Stimulated activated memory B cell treated with anti-CD40 and anti-IgM and Interleukin-4, amounts not matched to agents 10 μg/mL and 1 μg/mL and 100 μg/mL, for 72 hours (primary cell): ENCODE data around the gene EXOC4.

Experiments used
- ATAC-seq: fragments of 150-1000 bp; cut with Tn5 transposase; 2 replicates; pipeline ENCODE4 v1.10.0; 2021
- H3K27ac Mint-ChIP-seq: one replicate; pipeline ENCODE4 v1.8.0; 2022; ENCODE audit warnings: mild to moderate bottlenecking, mixed read lengths
- H3K27me3 Mint-ChIP-seq: one replicate; pipeline ENCODE4 v1.8.0; 2022; ENCODE audit warnings: mixed read lengths
- H3K36me3 Mint-ChIP-seq: one replicate; pipeline ENCODE4 v1.8.0; 2022; ENCODE audit warnings: mixed read lengths
- H3K4me1 Mint-ChIP-seq: one replicate; pipeline ENCODE4 v1.8.0; 2022; ENCODE audit warnings: mixed read lengths
- H3K4me3 Mint-ChIP-seq: one replicate; pipeline ENCODE4 v1.8.0; 2022; ENCODE audit warnings: mild to moderate bottlenecking, moderate library complexity, mixed read lengths
- H3K9me3 Mint-ChIP-seq: one replicate; pipeline ENCODE4 v1.8.0; 2022; ENCODE audit warnings: mixed read lengths

The EXOC4 gene

DNA sequence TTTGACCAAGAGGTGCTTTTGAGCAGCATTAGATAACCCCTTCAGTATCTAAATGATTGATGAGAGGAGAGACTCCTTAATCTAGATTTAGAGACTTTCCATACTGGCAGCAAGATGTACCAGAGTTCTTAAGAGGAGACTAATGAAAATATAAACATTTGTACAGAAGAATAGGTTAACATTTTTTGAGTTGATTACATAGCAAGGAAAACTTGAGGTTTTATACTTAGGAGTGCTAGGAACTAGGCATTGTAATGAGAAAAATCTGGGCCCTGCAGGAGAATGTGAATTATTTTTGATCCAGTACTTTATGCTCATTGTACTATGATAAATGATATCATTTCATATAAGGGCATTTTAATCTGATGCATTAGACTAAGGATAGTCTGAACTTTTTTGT, 261.7 kb downstream of the EXOC4 start:
- H3K27ac Mint-ChIP-seq: no peak overlapping the region
- H3K4me3 Mint-ChIP-seq: no peak overlapping the region
- peaks cover 5% of the 10 kb centered on the region for H3K9me3 Mint-ChIP-seq
- no peaks in the 10 kb centered on the region for H3K4me1 Mint-ChIP-seq
- ATAC-seq: no peak
- peaks cover 47% of the 10 kb centered on the region for H3K36me3 Mint-ChIP-seq
- H3K27me3 Mint-ChIP-seq: no peaks in the 10 kb centered on the region

DNA sequence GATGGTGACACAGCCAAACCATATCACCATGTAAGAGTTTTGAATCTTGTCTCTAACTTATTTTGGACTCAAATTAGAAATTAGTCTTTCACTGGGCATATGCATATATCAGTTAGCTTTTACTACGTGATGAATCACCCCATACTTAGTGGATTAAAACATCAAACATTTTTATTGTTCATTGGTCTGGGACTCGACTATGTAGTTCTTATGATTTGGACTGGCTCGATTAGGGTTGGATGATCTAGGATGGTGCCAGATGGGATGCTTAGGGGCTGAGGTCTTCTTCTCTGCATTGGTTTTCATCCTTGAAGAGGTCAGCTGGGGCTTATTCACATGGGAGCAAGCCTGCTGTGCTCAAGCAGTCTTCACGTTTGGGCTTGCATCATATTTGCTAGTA, 264.9 kb downstream of the EXOC4 start:
- Mint-ChIP-seq H3K4me3 (no peak overlapping the region), H3K9me3 (peaks cover 2% of the 10 kb centered on the region), H3K36me3 (peaks cover 33% of the 10 kb centered on the region), H3K4me1 (no peaks in the 10 kb centered on the region), H3K27ac (no peak overlapping the region), H3K27me3 (no peaks in the 10 kb centered on the region)
- ATAC-seq: no peak

DNA sequence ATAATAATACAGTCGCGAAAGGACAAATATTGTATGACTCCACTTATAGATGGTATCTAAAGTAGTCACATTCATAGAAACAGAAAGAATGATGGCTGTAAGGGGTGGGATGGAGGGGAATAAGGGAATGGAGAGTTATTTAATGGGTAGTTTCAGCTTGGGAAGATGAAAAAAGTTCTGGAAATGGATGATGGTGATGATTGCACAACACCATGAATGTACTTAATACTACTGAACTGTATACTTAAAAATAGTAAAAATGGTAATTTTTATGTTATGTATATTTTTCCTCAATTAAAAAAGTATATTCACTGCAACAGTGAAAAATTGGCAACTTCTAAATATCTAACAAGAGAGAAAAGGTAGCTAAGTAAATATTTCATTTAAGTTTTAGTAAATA, 265.8 kb downstream of the EXOC4 start:
- no peaks in the 10 kb centered on the region for H3K27me3 Mint-ChIP-seq
- H3K9me3 Mint-ChIP-seq: peaks cover 2% of the 10 kb centered on the region
- no peak overlapping the region for H3K27ac Mint-ChIP-seq
- no peaks in the 10 kb centered on the region for H3K4me1 Mint-ChIP-seq
- no peak for ATAC-seq
- peaks cover 29% of the 10 kb centered on the region for H3K36me3 Mint-ChIP-seq
- no peak overlapping the region for H3K4me3 Mint-ChIP-seq

DNA sequence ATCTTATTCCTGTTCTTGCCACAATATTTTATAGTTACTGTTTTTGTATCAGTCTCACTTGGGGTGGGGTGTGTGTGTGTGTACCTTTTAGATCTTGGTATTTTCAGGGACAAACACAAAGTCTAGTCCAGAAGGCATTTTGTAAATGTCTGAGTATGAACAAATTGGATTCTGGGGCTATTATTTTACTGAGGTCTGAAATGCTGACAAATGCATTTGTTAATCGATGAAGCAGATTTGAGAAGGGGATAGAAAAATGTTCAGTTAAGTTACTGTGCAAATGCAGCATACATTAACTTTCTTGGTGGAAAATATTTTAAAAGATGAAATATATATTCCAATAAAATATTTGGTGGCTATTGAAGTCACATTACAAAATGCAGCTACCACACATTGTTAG, 267.4 kb downstream of the EXOC4 start:
- Mint-ChIP-seq H3K4me3 (no peak overlapping the region), H3K9me3 (peaks cover 2% of the 10 kb centered on the region), H3K36me3 (peaks cover 27% of the 10 kb centered on the region), H3K27ac (no peak overlapping the region), H3K27me3 (no peaks in the 10 kb centered on the region), H3K4me1 (no peaks in the 10 kb centered on the region)
- no peak for ATAC-seq

DNA sequence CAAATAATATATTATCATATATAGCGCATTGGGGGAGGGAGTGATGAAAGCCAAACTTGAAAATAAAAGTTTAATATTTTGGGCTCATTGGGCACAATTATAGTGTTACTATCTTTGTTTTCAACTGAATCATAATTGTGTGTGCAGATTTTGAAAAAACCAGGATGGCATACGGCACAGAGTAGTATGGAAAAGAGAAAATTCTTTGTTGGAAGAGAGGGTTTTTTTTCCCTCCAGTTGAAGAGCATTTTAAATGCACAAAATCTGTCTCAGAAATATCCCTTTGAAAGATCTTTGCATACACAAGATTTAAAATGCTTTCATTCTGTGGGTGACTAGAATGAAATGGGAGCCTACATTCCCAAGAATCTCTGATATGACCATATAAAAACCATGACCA, 269.6 kb downstream of the EXOC4 start:
- no peaks in the 10 kb centered on the region for H3K9me3 Mint-ChIP-seq

DNA sequence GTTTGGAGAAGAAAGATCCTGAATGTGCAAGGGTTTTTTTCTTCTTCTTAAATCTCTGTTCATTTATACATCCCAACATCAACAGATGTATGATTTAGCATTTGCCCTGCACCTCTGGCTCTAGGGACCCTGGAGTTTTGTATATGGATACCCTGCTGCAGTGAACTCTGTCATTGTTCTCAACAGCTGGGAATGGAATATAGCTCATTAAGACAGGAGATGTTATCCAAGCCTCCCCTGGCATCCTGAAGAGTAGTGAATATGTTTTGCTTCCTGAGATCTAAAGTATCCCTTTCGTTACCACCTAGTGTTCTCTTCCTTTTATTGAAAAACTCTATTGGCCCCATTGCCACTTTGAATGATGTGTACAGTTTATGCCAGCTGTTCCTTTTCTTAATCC, 275.9 kb downstream of the EXOC4 start:
- no peak for ATAC-seq
- Mint-ChIP-seq H3K4me1 (no peaks in the 10 kb centered on the region), H3K4me3 (no peak overlapping the region), H3K9me3 (no peaks in the 10 kb centered on the region), H3K36me3 (peaks cover 5% of the 10 kb centered on the region), H3K27ac (no peak overlapping the region), H3K27me3 (no peaks in the 10 kb centered on the region)

More for the DNA sequence above, 269.6 kb downstream of the EXOC4 start:
- ATAC-seq: no peak
- Mint-ChIP-seq H3K27me3 (no peaks in the 10 kb centered on the region), H3K36me3 (peaks cover 20% of the 10 kb centered on the region), H3K27ac (no peak overlapping the region), H3K4me3 (no peak overlapping the region), H3K4me1 (no peaks in the 10 kb centered on the region)

DNA sequence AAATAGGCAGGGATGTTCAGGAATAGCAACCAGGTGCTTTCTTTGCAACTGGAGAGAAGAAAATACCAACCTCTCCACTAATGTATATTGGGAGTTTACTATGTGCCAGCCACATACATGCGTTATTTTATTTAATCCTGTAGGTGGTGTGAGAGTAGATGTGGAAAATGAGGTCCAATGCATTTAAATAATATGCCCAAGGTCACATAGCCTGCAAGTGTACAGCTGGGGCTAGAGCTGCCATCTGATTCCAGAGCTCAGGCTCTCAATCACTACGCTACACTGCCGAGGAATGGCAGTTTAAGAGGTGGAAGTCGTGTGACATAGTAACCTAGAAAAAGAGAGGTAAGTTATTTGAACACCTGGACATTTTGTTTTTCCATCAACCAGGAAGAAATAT, 277.0 kb downstream of the EXOC4 start:
- H3K4me1 Mint-ChIP-seq: no peaks in the 10 kb centered on the region
- H3K9me3 Mint-ChIP-seq: no peaks in the 10 kb centered on the region
- no peaks in the 10 kb centered on the region for H3K27me3 Mint-ChIP-seq
- no peak overlapping the region for H3K4me3 Mint-ChIP-seq
- peaks cover 5% of the 10 kb centered on the region for H3K36me3 Mint-ChIP-seq
- no peak overlapping the region for H3K27ac Mint-ChIP-seq
- ATAC-seq: no peak

DNA sequence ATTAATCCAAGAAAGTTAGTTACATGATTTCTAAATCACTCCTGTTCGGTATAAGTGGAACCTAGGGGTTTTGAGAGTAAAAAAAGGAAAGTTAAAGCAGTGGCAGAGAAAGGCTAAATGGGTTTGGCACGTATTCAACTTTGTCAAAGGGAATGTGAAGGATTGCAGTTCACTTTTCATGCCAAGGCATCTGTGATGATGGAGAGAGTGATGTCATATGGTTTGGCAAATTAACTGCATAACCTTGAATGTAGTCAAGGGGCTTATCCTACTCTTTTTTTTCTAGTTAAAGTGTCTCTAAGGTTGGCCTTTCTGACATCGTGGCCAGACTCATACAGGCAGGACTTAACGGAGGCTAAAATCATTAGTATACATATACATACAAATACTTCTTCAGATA, 277.8 kb downstream of the EXOC4 start:
- no peak overlapping the region for H3K4me3 Mint-ChIP-seq
- no peak overlapping the region for H3K27ac Mint-ChIP-seq
- no peaks in the 10 kb centered on the region for H3K27me3 Mint-ChIP-seq
- no peak for ATAC-seq
- H3K4me1 Mint-ChIP-seq: no peaks in the 10 kb centered on the region
- no peaks in the 10 kb centered on the region for H3K9me3 Mint-ChIP-seq
- peaks cover 5% of the 10 kb centered on the region for H3K36me3 Mint-ChIP-seq

DNA sequence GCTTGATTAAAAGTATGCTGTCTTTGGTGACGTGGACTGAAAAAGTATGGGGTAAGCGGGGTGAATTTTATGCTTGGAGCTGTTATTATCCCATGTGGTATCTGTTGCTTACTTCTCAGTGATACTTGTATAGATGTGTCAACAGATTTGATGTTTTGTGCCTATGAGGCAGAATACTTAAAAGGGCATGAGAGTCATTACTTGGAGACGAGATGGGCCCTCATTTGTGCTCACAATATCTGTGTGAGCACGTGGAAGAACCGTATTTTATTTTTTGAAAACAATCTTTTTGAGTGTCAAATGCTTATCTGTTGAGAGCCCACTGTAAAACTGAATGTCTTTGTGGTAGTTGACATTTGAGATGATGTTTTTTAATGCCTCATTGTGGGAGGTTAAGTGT, 281.9 kb downstream of the EXOC4 start:
- Mint-ChIP-seq H3K27ac (no peak overlapping the region), H3K4me1 (no peaks in the 10 kb centered on the region), H3K36me3 (peaks cover 19% of the 10 kb centered on the region), H3K27me3 (no peaks in the 10 kb centered on the region), H3K4me3 (no peak overlapping the region), H3K9me3 (no peaks in the 10 kb centered on the region)
- ATAC-seq: no peak

DNA sequence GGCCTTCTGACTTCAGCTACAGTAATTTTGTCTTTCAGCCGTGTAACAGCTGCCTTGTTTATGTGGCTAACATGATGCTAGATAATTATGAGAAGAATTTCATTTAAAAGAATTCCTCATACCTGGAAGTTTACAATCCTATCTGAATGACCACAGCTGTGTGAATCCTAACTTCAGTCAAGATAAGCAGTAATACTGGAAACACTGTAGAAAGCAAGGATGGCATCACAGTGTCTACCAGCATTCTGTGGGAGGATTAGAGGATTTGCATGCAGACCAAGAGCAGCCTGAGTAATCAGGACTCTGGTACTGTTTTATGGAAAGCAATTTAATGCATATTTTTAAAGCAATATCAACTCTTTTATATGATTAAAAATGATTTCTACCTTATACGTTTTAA, 282.4 kb downstream of the EXOC4 start:
- Mint-ChIP-seq H3K36me3 (peaks cover 19% of the 10 kb centered on the region), H3K9me3 (no peaks in the 10 kb centered on the region), H3K4me3 (no peak overlapping the region), H3K4me1 (no peaks in the 10 kb centered on the region), H3K27ac (no peak overlapping the region), H3K27me3 (no peaks in the 10 kb centered on the region)
- ATAC-seq: no peak

DNA sequence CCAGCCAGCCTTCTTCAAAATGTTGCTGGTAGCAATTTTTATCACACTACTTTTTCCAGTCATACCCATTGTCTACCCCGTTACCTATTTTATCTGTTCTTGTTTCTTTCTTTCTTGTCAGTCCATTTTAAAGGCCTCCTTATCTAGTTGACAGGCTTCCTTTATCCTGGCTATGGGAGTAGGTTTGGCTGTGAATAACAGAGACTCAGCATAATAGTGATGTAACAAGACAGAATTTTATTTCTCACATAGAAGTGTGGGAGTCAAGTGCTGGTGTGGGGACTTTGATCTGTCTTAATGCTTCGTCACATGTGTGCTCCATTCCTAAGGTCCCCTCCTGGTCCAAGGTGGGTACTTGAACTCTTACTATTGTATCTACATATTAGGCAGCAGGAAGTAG, 283.6 kb downstream of the EXOC4 start:
- Mint-ChIP-seq H3K27ac (no peak overlapping the region), H3K9me3 (no peaks in the 10 kb centered on the region), H3K4me1 (no peaks in the 10 kb centered on the region), H3K36me3 (peaks cover 14% of the 10 kb centered on the region), H3K4me3 (no peak overlapping the region), H3K27me3 (no peaks in the 10 kb centered on the region)
- no peak for ATAC-seq

DNA sequence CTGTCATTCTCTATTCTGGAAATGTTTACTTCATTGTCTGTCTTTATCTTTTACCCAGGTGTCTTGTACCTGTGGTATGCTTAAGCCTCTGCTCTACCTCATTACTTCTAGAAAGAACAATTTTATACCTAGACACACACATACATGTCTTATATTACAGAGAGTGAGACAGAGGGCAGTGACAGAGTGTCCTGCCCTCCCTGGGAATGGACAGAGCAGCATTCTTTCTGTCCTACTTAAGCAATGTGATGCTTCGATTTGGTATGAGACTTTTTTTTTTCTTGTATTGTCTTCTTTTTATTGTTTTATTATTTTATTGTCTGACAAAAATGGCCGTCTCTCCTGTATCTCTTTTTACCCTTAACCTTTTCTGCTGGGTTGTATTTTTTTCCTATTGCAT, 286.1 kb downstream of the EXOC4 start:
- Mint-ChIP-seq H3K4me1 (no peaks in the 10 kb centered on the region), H3K27ac (no peak overlapping the region), H3K9me3 (no peaks in the 10 kb centered on the region), H3K36me3 (peaks cover 14% of the 10 kb centered on the region), H3K4me3 (no peak overlapping the region), H3K27me3 (no peaks in the 10 kb centered on the region)
- no peak for ATAC-seq

DNA sequence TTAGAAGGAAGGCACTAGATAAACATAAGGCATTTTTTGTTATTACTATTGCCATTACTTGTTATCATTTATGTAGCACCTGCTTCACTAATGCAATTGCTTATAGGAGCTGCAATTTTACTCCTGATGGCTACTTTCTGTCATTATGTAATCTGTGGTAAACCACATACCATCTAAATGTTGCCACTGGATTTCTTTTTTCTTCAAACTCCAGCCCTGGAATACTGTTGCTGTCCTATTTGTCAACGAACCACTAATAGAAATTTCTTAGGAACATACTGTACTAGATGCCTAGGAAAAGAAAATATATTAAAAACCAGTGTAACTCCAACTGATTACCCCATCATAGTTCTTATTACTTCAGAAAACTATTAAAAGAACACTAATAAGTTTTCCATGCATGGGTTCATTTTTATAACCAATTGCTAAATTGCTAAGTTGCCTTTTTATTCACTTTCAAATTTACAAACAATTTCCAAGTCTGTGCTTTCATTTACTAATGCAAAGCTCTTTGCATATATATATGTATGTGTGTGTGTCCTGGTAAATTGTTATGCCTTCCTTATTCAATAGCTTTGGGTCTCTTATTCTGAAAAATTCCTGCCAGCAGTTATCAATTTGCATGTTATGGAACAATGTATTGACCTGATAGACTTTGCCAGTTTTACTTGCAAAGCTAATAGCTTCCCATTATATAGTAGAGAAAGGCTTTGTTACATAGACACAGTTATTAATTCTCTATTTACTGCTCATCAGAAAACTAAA, 287.4 kb downstream of the EXOC4 start:
- no peak for ATAC-seq
- H3K9me3 Mint-ChIP-seq: no peaks in the 10 kb centered on the region
- peaks cover 14% of the 10 kb centered on the region for H3K36me3 Mint-ChIP-seq
- no peaks in the 10 kb centered on the region for H3K4me1 Mint-ChIP-seq
- H3K27me3 Mint-ChIP-seq: no peaks in the 10 kb centered on the region
- H3K4me3 Mint-ChIP-seq: no peak overlapping the region
- H3K27ac Mint-ChIP-seq: no peak overlapping the region

DNA sequence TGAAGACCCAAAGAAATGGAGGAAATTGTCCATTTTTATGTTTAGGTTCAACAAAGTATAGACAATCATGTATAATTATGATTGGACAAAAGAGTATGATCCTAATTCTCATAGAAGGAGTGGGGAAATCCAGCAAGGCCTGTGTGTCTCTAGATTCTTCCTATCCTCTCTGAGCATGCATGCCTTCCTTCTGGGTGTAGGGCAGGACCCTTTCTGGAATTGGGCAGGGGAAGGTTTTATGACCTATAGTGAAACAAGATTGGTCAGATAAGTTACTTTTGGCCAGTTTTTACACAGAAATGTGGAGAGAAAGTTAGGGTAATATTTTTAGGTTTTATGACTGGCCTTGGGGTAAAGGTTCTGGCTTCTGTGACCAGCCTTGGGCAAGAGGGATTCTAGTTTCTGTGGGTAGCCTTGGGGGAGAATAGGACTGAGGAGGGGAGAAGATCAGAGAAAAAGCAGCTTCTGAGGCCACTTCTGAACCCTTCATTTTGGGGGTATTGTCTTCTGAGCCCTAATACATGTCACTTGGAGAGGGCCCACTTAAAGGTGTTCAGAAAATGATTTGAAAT, 289.4 kb downstream of the EXOC4 start:
- no peak overlapping the region for H3K27ac Mint-ChIP-seq
- no peak overlapping the region for H3K4me3 Mint-ChIP-seq

DNA sequence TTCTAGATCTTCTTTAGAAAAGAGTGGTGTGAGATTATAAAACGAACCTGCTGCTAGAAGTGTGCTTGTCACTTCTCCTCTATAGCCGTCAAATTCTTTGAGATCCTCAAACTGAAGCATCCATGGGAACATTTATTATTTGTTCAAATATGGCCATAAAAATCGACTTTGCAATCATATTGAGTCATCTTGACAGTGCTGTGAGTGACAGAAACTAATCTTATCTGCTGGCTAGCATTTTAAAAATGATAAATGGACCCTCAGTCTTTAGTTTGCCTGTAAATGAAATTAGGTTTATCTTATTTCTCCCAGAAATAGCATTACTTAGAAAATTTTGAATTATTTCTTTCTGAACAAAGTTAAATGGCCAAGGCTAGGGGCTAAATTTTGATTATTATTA, 290.8 kb downstream of the EXOC4 start:
- H3K9me3 Mint-ChIP-seq: no peaks in the 10 kb centered on the region
- H3K36me3 Mint-ChIP-seq: peaks cover 8% of the 10 kb centered on the region
- H3K4me3 Mint-ChIP-seq: no peak overlapping the region
- no peaks in the 10 kb centered on the region for H3K27me3 Mint-ChIP-seq
- no peaks in the 10 kb centered on the region for H3K4me1 Mint-ChIP-seq
- ATAC-seq: no peak
- no peak overlapping the region for H3K27ac Mint-ChIP-seq

More for the DNA sequence above, 289.4 kb downstream of the EXOC4 start:
- H3K36me3 Mint-ChIP-seq: peaks cover 7% of the 10 kb centered on the region
- no peak for ATAC-seq
- no peaks in the 10 kb centered on the region for H3K9me3 Mint-ChIP-seq
- no peaks in the 10 kb centered on the region for H3K4me1 Mint-ChIP-seq
- no peaks in the 10 kb centered on the region for H3K27me3 Mint-ChIP-seq

DNA sequence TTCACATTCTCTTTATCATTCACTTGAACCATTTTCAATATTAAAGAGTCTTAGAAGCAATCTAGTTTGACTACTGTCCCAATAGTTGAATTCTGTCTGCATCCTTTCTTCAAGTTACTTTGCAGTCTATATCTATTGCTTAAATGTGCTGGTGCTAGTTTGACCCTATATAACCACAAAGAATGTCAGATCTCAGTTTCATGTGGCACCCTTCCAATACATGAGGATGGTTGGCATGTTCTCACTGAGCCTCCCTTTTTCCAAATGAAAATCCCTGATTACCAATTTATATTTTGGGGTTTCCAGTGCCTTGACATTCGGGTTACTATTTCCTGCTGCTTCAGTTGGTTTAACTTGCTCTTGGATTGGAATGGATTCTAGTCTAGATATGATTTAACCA, 292.7 kb downstream of the EXOC4 start:
- no peaks in the 10 kb centered on the region for H3K9me3 Mint-ChIP-seq
- H3K4me1 Mint-ChIP-seq: no peaks in the 10 kb centered on the region
- no peak for ATAC-seq
- H3K27ac Mint-ChIP-seq: no peak overlapping the region
- H3K36me3 Mint-ChIP-seq: peaks cover 8% of the 10 kb centered on the region
- H3K4me3 Mint-ChIP-seq: no peak overlapping the region
- no peaks in the 10 kb centered on the region for H3K27me3 Mint-ChIP-seq
